Mesenchymal stem cell (in vitro differentiated cells and primary cell): ENCODE measurements around the gene SYNM.

Experiments
- DNase-seq: peaks from one replicate; pipeline ENCODE4 v3.0.0-alpha.2; 2013
- H2AFZ ChIP-seq: one replicate; pipeline ENCODE4 v1.6.1; 2013; ENCODE audit warnings: low read depth, mild to moderate bottlenecking, control low read depth, inconsistent platforms, low read length, moderate library complexity
- H2AK5ac ChIP-seq: 2 replicates; pipeline ENCODE4 v1.6.1; 2013; ENCODE audit warnings: low read length, moderate library complexity, mild to moderate bottlenecking, inconsistent platforms; ENCODE audit not compliant: severe bottlenecking
- H2BK120ac ChIP-seq: one replicate; pipeline ENCODE4 v1.6.1; 2013; ENCODE audit warnings: low read depth, mild to moderate bottlenecking, inconsistent platforms, low read length, moderate library complexity
- H2BK12ac ChIP-seq, 2 experiments: one replicate each; pipeline ENCODE4 v1.6.1; 2013; ENCODE audit warnings: inconsistent platforms in 2 of 2, low read length in 2 of 2, mild to moderate bottlenecking in 2 of 2, moderate library complexity in 2 of 2, control low read depth in 1 of 2
- H2BK15ac ChIP-seq: one replicate; pipeline ENCODE4 v1.6.1; 2013; ENCODE audit warnings: mild to moderate bottlenecking, low read depth, inconsistent platforms; ENCODE audit not compliant: poor library complexity, severe bottlenecking
- H2BK5ac ChIP-seq: 2 replicates; pipeline ENCODE4 v1.6.1; 2013; ENCODE audit warnings: low read depth, mild to moderate bottlenecking, low read length, control low read depth, inconsistent platforms; ENCODE audit not compliant: poor library complexity, severe bottlenecking
- H3K14ac ChIP-seq, 2 experiments: one replicate each; pipeline ENCODE4 v1.6.1; 2013; ENCODE audit warnings: inconsistent platforms in 2 of 2, low read length in 2 of 2, control low read depth in 1 of 2, mild to moderate bottlenecking in 1 of 2, moderate library complexity in 1 of 2
- H3K18ac ChIP-seq, 2 experiments: one replicate each; pipeline ENCODE4 v1.6.1; 2013; ENCODE audit warnings: inconsistent platforms in 2 of 2, low read length in 2 of 2, control low read depth in 1 of 2, low read depth in 1 of 2, mild to moderate bottlenecking in 1 of 2
- H3K23ac ChIP-seq, 2 experiments: one replicate each; pipeline ENCODE4 v1.6.1; 2013; ENCODE audit warnings: inconsistent platforms in 2 of 2, low read length in 2 of 2, mild to moderate bottlenecking in 2 of 2, moderate library complexity in 2 of 2, control low read depth in 1 of 2
- H3K27ac ChIP-seq: 2 replicates; pipeline ENCODE4 v1.5.1; 2013; ENCODE audit warnings: mild to moderate bottlenecking, moderate library complexity, low read length, control low read depth, inconsistent platforms; ENCODE audit not compliant: poor library complexity, severe bottlenecking
- H3K27me3 ChIP-seq, 2 experiments: 2 replicates each; pipeline versions ENCODE4 v1.6.1 to v1.7.0; 2013; ENCODE audit warnings: low read length in 2 of 2, mild to moderate bottlenecking in 2 of 2, moderate library complexity in 2 of 2, control low read depth in 1 of 2, inconsistent platforms in 1 of 2; ENCODE audit not compliant: control insufficient read depth in 1 of 2, insufficient read depth in 1 of 2
- H3K36me3 ChIP-seq, 2 experiments: 2 replicates each; pipeline versions ENCODE4 v1.6.1 to v1.7.0; 2013; ENCODE audit warnings: low read length in 2 of 2, control low read depth in 1 of 2, inconsistent platforms in 1 of 2, low read depth in 1 of 2, mild to moderate bottlenecking in 1 of 2; ENCODE audit not compliant: insufficient read depth in 2 of 2, control insufficient read depth in 1 of 2
- H3K4ac ChIP-seq, 2 experiments: one replicate each; pipeline ENCODE4 v1.6.1; 2013; ENCODE audit warnings: inconsistent platforms in 2 of 2, low read length in 2 of 2, mild to moderate bottlenecking in 2 of 2, moderate library complexity in 2 of 2, control low read depth in 1 of 2, low read depth in 1 of 2
- H3K4me1 ChIP-seq: 2 replicates; pipeline ENCODE4 v1.6.1; 2013; ENCODE audit warnings: low read depth, low read length, control low read depth; ENCODE audit not compliant: control insufficient read depth, insufficient read depth
- H3K4me2 ChIP-seq: 2 replicates; pipeline ENCODE4 v1.6.1; 2013; ENCODE audit warnings: low read length, mild to moderate bottlenecking, inconsistent platforms; ENCODE audit not compliant: poor library complexity, severe bottlenecking
- H3K4me3 ChIP-seq, 2 experiments: 2 replicates each; pipeline versions ENCODE4 v1.5.1 to v1.7.0; 2013; ENCODE audit warnings: low read length in 2 of 2, mild to moderate bottlenecking in 2 of 2, control low read depth in 1 of 2, low read depth in 1 of 2; ENCODE audit not compliant: insufficient read depth in 1 of 2
- H3K79me1 ChIP-seq: replicated peaks from 2 replicates; pipeline ENCODE4 v1.6.1; 2013; ENCODE audit warnings: mild to moderate bottlenecking, control low read depth, low read length, inconsistent platforms; ENCODE audit not compliant: poor library complexity, severe bottlenecking
- H3K9ac ChIP-seq: 2 replicates; pipeline ENCODE4 v1.7.0; 2013; ENCODE audit warnings: mild to moderate bottlenecking, low read length, moderate library complexity
- H3K9me3 ChIP-seq: 2 replicates; pipeline ENCODE4 v1.7.0; 2013; ENCODE audit warnings: mild to moderate bottlenecking, low read length; ENCODE audit not compliant: control insufficient read depth
- H4K8ac ChIP-seq: one replicate; pipeline ENCODE4 v1.6.1; 2013; ENCODE audit warnings: inconsistent platforms, mild to moderate bottlenecking, low read length, moderate library complexity
- H4K91ac ChIP-seq: one replicate; pipeline ENCODE4 v1.6.1; 2013; ENCODE audit warnings: mild to moderate bottlenecking, low read length, inconsistent platforms
- WGBS: methylation state at CpG from one replicate; pipeline ENCODE4 v1.1.7; 2013; ENCODE audit warnings: mixed read lengths; 5-methylcytosine and 5-hydroxymethylcytosine counted together

The SYNM gene

GRCh38 chr15:99121207-99121606 lies 16.3 kb downstream of the SYNM start:
- Histone ChIP-seq H2BK12ac (peak overlapping the region in 1 of 2 experiments; percentile 56), H2BK5ac (no peak overlapping the region), H4K8ac (no peak overlapping the region), H3K27me3 (no peaks in the 10 kb centered on the region), H4K91ac (peak overlapping the region; percentile 4), H2BK120ac (no peak overlapping the region), H2AFZ (no peak overlapping the region), H3K4ac (peak overlapping the region in 1 of 2 experiments; percentile 54), H3K9ac (no peak overlapping the region), H3K14ac (peak overlapping the region in 1 of 2 experiments; percentile 79), H3K27ac (no peak overlapping the region), H3K4me2 (no peak overlapping the region), H3K9me3 (no peaks in the 10 kb centered on the region), H2BK15ac (no peak overlapping the region), H3K18ac (peak overlapping the region in 1 of 2 experiments; percentile 35), H3K4me1 (peaks cover 38% of the 10 kb centered on the region), H2AK5ac (peak overlapping the region; percentile 20), H3K36me3 (peaks cover 0 to 12% of the 10 kb centered on the region in 2 experiments), H3K79me1 (peaks cover under 1% of the 10 kb centered on the region), H3K4me3 (no peak overlapping the region), H3K23ac (no peak overlapping the region)
- WGBS = 89% methylated on average over 10 of the region's 10 CpGs
- no peak for DNase-seq

DNA sequence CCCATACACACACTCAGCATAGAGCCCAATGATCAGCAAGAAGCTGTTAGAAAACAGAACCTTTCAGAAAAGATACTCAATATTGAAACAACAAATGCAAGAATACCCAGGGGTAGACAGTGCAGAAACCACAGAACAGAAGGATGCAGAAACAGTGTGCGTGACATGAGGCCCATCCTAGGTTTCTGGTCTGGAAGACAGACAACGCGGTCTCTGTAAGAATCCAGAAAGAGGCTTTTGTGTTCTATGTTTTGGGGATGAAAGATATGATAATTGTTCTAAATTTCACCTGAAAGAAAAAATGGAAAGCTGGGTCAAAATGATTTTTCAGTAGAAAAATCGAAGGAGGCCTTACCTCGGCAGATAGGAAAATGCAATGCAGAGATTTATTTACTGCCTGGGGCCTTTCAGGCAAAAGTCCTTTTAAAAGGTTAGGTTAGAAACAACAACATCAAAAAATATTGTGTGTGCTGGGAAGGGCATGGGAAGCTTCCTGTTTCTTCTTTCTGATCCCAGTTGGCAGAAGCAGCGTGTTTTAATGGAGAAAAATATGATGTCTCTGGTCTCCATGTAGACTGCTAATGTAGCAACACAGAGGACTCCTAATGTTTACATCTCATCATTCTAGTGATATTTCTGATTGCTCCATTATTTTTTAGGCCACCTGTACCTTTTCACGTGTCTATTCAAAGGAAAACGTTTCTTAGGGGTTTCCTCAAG lies 17.0 kb downstream of the SYNM start:
- Histone ChIP-seq H4K8ac (no peak overlapping the region), H3K27me3 (no peaks in the 10 kb centered on the region), H4K91ac (no peak overlapping the region), H3K4me2 (no peak overlapping the region), H3K27ac (no peak overlapping the region), H3K9me3 (no peaks in the 10 kb centered on the region), H3K4me3 (no peak overlapping the region), H3K18ac (no peak overlapping the region), H2AK5ac (no peak overlapping the region), H2BK12ac (no peak overlapping the region), H3K4me1 (peaks cover 40% of the 10 kb centered on the region), H3K14ac (no peak overlapping the region), H3K23ac (no peak overlapping the region), H3K79me1 (peaks cover 3% of the 10 kb centered on the region), H2BK120ac (no peak overlapping the region), H2AFZ (no peak overlapping the region), H3K4ac (no peak overlapping the region), H2BK15ac (no peak overlapping the region), H3K9ac (no peak overlapping the region), H2BK5ac (no peak overlapping the region), H3K36me3 (peaks cover 2 to 15% of the 10 kb centered on the region in 2 experiments)
- WGBS = 88% methylated on average over 8 of the region's 8 CpGs
- no peak for DNase-seq

DNA sequence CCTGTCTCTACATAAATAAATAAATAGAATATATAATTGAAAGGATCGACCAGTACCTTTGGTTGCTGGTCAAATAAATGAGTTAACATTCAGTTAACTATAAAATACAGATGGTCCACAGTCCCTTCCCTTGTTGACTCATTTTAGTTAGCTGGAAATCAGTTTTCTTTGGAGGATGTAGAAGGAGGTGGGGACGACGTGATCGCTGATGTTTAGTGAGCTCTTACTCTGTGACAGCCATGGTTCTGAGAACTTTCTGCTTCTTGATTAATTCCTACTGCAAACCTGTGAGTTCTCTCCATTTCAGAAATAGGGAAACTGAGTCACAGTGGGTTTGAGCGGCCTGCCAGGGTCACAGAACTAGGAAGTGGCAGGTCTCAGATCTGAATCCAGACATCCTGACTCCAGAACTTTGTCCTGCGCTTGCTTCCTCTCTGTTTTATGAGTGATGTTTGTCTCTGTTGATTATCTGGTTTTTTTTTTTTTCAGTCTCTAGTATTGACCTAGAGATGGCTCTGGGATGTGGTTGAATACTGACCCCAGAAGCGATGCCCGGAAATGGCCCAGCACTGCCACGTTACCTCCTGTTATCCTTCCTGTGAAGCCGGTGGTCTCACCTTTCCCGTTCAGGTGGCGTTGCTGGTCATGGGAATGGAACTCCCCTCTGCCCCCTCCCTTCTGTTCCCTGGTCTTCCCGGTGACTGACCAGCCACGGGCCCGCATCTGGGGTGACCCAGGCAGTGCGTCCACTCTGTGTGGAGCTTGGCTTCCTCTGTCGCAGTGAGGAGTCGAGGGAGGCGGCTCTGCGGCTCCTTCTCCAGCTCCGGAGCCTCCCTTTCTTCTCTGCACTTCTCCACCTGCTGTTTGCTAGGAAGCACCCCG lies 18.2 kb downstream of the SYNM start:
- H2BK15ac ChIP-seq = peak overlapping the region; percentile 62
- H4K8ac ChIP-seq = peak overlapping the region; percentile 94
- peak overlapping the region in 1 of 2 experiments; percentile 52 for H3K4me3 ChIP-seq
- no peaks in the 10 kb centered on the region for H3K9me3 ChIP-seq
- H3K18ac ChIP-seq = peak overlapping the region; percentile 90 to 99
- peak overlapping the region; percentile 99 for H3K27ac ChIP-seq
- H3K79me1 ChIP-seq = peaks cover 3% of the 10 kb centered on the region
- H3K36me3 ChIP-seq = peaks cover 6 to 15% of the 10 kb centered on the region in 2 experiments
- peak overlapping the region in 1 of 2 experiments; percentile 63 for H3K23ac ChIP-seq
- H3K4me2 ChIP-seq = peak overlapping the region; percentile 87
- H2AFZ ChIP-seq = no peak overlapping the region
- peak overlapping the region; percentile 80 to 100 for H2BK12ac ChIP-seq
- H3K14ac ChIP-seq = peak overlapping the region in 1 of 2 experiments; percentile 62
- peak overlapping the region; percentile 97 for H4K91ac ChIP-seq
- WGBS = 41% methylated on average over 21 of the region's 22 CpGs
- H2AK5ac ChIP-seq = peak overlapping the region; percentile 83
- H3K27me3 ChIP-seq = no peaks in the 10 kb centered on the region
- peak overlapping the region; percentile 57 to 94 for H3K4ac ChIP-seq
- peak overlapping the region; percentile 82 for H2BK120ac ChIP-seq
- H3K4me1 ChIP-seq = peaks cover 40% of the 10 kb centered on the region
- peak overlapping the region; percentile 96 for H2BK5ac ChIP-seq
- peak overlapping the region; percentile 56 for H3K9ac ChIP-seq
- peak; percentile 23 for DNase-seq
